Hepatocyte (in vitro differentiated cells): ENCODE data around the gene DEK. TPM values are rescaled to one million over a fixed set of nuclear protein-coding genes. Genes with fewer than 3 reads are reported as not detected.

Experiments used
- DNase-seq: peaks from one replicate; pipeline ENCODE4 v3.0.0-alpha.2; 2016; ENCODE audit warnings: low spot score
- H2AFZ ChIP-seq: fragments of 200-600 bp; sonication (generic); 2 replicates; pipeline ENCODE4 v1.6.0; 2016; ENCODE audit warnings: antibody characterized with exemption, mild to moderate bottlenecking
- H3K27ac ChIP-seq: fragments of 200-600 bp; sonication (generic); 2 replicates; pipeline ENCODE4 v1.5.1; 2016; ENCODE audit warnings: mild to moderate bottlenecking
- H3K27me3 ChIP-seq: fragments of 200-600 bp; sonication (generic); 2 replicates; pipeline ENCODE4 v1.6.1; 2016
- H3K36me3 ChIP-seq: fragments of 200-600 bp; sonication (generic); replicated peaks from 2 replicates; pipeline ENCODE4 v1.5.1; 2016; ENCODE audit warnings: low read depth; ENCODE audit not compliant: insufficient read depth
- H3K4me1 ChIP-seq: fragments of 200-600 bp; sonication (generic); 2 replicates; pipeline ENCODE4 v1.5.1; 2016; ENCODE audit warnings: mild to moderate bottlenecking, moderate library complexity; ENCODE audit not compliant: insufficient read depth
- H3K4me2 ChIP-seq: fragments of 200-600 bp; sonication (generic); 2 replicates; pipeline ENCODE4 v1.6.0; 2016
- H3K4me3 ChIP-seq: fragments of 200-600 bp; sonication (generic); 2 replicates; pipeline ENCODE4 v1.5.1; 2016; ENCODE audit warnings: mild to moderate bottlenecking
- H3K79me2 ChIP-seq: fragments of 200-600 bp; sonication (generic); 2 replicates; pipeline ENCODE4 v1.6.0; 2017; ENCODE audit warnings: mild to moderate bottlenecking
- H3K9me2 ChIP-seq: fragments of 200-600 bp; sonication (generic); replicated peaks from 2 replicates; pipeline ENCODE4 v1.6.0; 2017; ENCODE audit warnings: mild to moderate bottlenecking; ENCODE audit not compliant: insufficient read depth
- H3K9me3 ChIP-seq: fragments of 200-600 bp; sonication (generic); 2 replicates; pipeline ENCODE4 v1.5.1; 2016; ENCODE audit warnings: low read depth, mild to moderate bottlenecking
- H4K20me1 ChIP-seq: fragments of 200-600 bp; sonication (generic); 2 replicates; pipeline ENCODE4 v1.6.0; 2016; ENCODE audit warnings: mild to moderate bottlenecking; ENCODE audit not compliant: insufficient read depth, poor library complexity, severe bottlenecking
- EZH2 ChIP-seq: fragments of 200-600 bp; sonication (generic); IDR thresholded peaks from 2 replicates; pipeline ENCODE4 v1.6.1; 2016; ENCODE audit warnings: antibody characterized with exemption, mild to moderate bottlenecking, borderline replicate concordance
- EZH2phosphoT487 ChIP-seq: fragments of 200-600 bp; sonication (generic); IDR thresholded peaks from one replicate; pipeline ENCODE4 v1.6.1; 2018; ENCODE audit warnings: antibody characterized with exemption, mild to moderate bottlenecking, low read depth, moderate library complexity; ENCODE audit not compliant: unreplicated experiment, severe bottlenecking
- WGBS: methylation state at CpG from one replicate; pipeline ENCODE4 v1.1.6; 2016; ENCODE audit warnings: low lambda C conversion rate; ENCODE audit errors: missing lambda C conversion rate; 5-methylcytosine and 5-hydroxymethylcytosine counted together
- polyA plus RNA-seq: library from polyadenylated mRNA; unstranded; fragments of >200 nt; fragmentation: Nextera tagmentation; extraction: Ambion mirVana; gene quantifications from 2 replicates; pipeline ENCODE4 v1.2.1, GENCODE V29; 2016
- total RNA-seq: library from RNA; depleted of rRNA; stranded (reverse); fragments of >200 nt; gene quantifications from 2 replicates; pipeline ENCODE4 v1.2.3, GENCODE V29; 2014
- TF ChIP-seq, protein P1 (sequence below): fragments of 200-600 bp; sonication (generic); IDR thresholded peaks from 2 replicates; pipeline ENCODE4 v1.5.1; 2016; ENCODE audit warnings: antibody characterized with exemption, mild to moderate bottlenecking; ENCODE audit not compliant: poor library complexity

DEK gene
- total and polyA plus RNA-seq, 2 experiments from 2014 or later: 39.9 to 81.3 TPM

DNA sequence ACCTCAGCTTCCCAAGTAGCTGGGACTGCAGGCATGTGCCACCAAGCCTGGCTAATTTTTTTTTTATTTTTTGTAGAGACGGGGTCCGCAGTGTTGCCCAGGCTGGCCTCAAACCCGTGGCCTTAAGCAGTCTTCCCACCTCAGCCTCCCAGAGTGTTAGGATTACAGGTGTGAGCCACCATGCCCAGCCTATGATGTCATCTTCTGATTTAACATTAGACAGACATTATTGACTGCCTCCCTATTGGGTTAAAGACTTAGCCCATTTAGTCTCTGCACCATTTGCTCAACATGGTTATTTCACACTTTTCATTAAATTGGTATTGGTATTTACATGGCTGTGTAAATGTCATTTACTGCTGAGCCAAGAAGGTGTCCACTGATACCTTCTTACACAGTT, 46.1 kb downstream of the DEK start:
- Histone ChIP-seq H3K4me2 (no peak overlapping the region), H3K4me3 (no peak overlapping the region), H2AFZ (no peak overlapping the region), H3K9me3 (no peaks in the 10 kb centered on the region), H3K9me2 (no peaks in the 10 kb centered on the region), H4K20me1 (no peaks in the 10 kb centered on the region), H3K27ac (no peak overlapping the region), H3K36me3 (peaks cover 6% of the 10 kb centered on the region), H3K79me2 (no peaks in the 10 kb centered on the region), H3K4me1 (no peaks in the 10 kb centered on the region), H3K27me3 (no peaks in the 10 kb centered on the region)
- WGBS: 100% methylated on average over 3 of the region's 3 CpGs
- TF ChIP-seq EZH2: no peak
- no peak for TF ChIP-seq EZH2phosphoT487
- TF ChIP-seq, protein P1, sequence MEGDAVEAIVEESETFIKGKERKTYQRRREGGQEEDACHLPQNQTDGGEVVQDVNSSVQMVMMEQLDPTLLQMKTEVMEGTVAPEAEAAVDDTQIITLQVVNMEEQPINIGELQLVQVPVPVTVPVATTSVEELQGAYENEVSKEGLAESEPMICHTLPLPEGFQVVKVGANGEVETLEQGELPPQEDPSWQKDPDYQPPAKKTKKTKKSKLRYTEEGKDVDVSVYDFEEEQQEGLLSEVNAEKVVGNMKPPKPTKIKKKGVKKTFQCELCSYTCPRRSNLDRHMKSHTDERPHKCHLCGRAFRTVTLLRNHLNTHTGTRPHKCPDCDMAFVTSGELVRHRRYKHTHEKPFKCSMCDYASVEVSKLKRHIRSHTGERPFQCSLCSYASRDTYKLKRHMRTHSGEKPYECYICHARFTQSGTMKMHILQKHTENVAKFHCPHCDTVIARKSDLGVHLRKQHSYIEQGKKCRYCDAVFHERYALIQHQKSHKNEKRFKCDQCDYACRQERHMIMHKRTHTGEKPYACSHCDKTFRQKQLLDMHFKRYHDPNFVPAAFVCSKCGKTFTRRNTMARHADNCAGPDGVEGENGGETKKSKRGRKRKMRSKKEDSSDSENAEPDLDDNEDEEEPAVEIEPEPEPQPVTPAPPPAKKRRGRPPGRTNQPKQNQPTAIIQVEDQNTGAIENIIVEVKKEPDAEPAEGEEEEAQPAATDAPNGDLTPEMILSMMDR: no peak
- DNase-seq: no peak

DNA sequence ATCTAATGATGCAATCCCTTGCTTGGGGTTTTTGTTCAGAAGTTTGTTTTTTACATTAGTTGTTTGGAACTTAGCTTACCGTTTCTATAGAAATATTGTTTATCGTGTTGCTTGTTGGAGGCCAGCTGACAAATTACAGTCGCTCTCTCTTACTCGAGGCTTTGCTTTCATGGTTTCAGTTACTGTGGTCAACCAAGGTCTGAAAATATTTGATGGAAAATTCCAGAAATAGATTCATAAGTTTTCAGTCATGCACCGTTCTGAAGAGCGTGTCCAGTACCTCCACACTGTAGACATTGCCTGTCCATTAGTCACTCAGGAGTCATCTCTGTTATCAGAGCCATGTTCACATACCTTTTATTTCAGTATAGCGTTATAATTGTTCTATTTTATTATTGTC, 47.9 kb downstream of the DEK start:
- no peak for DNase-seq
- Histone ChIP-seq H3K9me2 (no peaks in the 10 kb centered on the region), H4K20me1 (no peaks in the 10 kb centered on the region), H3K4me1 (no peaks in the 10 kb centered on the region), H3K4me2 (no peak overlapping the region), H3K27ac (no peak overlapping the region), H3K27me3 (no peaks in the 10 kb centered on the region), H3K36me3 (no peaks in the 10 kb centered on the region), H3K79me2 (no peaks in the 10 kb centered on the region), H3K4me3 (no peak overlapping the region), H3K9me3 (no peaks in the 10 kb centered on the region), H2AFZ (no peak overlapping the region)
- 95% methylated on average over 7 of the region's 7 CpGs for WGBS
- TF ChIP-seq, protein P1: no peak
- TF ChIP-seq EZH2 (no peak), EZH2phosphoT487 (no peak)

DNA sequence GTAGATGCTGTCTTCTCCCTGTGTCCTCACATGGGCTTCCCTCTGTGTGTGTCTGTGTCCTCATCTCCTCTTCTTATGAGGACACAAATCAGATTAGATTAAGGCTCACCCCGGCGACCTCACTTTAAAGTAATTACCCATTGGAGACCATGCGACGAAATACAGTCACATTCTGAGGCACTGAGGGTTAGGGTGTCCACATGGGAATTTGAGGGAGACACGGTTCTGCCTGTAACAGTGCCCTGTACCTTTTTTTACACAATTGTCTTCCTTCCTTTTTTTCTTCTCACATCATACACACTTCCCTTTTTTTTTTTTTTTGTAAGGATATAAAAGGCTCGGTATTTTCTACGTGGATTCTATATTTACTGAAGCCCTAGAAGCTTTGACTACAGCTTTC, 48.9 kb downstream of the DEK start:
- H3K27me3 ChIP-seq: no peaks in the 10 kb centered on the region
- 93% methylated on average over 7 of the region's 7 CpGs for WGBS

More for the DNA sequence above, 48.9 kb downstream of the DEK start:
- Histone ChIP-seq H3K79me2 (no peaks in the 10 kb centered on the region), H3K4me1 (no peaks in the 10 kb centered on the region), H2AFZ (no peak overlapping the region), H3K9me2 (no peaks in the 10 kb centered on the region), H3K4me3 (no peak overlapping the region), H3K9me3 (no peaks in the 10 kb centered on the region), H3K36me3 (no peaks in the 10 kb centered on the region), H3K4me2 (no peak overlapping the region), H4K20me1 (no peaks in the 10 kb centered on the region), H3K27ac (no peak overlapping the region)
- TF ChIP-seq EZH2 (no peak), EZH2phosphoT487 (no peak)
- TF ChIP-seq, protein P1: no peak
- no peak for DNase-seq
